Stimulated activated CD8-positive, alpha-beta memory T cell treated with anti-CD3 and anti-CD28 coated beads, Interleukin-7, amount 100 ng/mL, for 24 hours (primary cell): ENCODE measurements around the gene SORCS2.

Experiments used
- DNase-seq: peaks from one replicate; pipeline ENCODE4 v3.0.0-alpha.2; 2020; ENCODE audit warnings: low read depth

SORCS2 gene

DNA sequence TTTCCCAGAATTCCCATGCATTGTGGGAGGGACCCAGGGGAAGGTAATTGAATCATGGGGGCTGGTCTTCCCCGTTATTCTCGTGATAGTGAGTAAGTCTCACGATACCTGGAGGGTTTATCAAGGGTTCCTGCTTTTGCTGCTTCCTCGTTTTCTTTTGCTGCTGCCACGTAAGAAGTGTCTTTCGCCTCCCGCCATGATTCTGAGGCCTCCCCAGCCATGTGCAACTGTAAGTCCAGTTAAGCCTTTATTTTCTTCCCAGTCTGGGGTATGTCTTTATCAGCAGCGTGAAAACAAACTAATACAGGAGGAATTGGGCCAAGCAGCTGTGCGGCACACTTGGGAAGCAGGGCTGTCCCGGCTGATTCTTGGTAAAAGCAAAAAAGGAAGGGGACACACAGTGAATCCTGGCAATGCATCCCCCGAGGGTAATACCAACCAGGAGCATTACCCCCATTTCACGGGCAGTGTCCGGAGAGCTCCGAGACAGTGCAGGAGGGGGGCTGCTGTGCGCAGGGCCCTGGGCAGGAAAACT, 561.7 kb downstream of the SORCS2 start:
- DNase-seq: no peak

DNA sequence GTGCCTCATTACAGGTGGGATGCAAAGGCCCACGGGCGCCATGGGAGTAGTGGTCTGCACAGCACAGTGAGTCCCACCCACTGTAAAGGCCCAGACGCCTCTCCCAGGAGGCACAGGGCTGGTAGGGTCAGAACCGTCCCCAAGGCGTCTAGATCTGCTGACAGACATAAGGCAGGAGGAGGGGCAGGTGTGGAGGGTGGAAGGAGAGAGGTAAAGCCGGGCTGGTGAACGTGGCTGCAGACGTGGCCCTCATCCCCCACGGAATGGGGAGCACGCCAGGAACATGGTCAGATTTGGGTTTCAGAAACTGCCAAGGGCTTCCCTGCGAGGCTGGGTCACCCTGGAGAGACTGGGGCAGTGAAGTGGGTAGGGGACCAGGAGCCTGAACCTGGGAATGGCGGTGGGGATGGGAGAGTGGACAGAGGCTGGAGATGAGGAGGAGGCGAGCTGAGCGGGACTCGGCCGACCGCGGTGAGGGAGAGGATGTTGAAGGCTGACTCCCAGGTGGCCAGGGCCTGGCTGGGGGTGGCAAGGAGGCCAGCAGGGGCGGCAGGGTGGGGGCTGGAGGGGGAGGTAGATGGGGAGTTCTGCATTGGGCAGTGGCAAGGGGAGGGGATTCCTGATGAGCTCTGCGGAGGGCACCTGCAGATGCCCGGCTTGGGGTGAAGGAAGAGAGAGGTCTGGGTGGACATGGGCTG, 562.4 kb downstream of the SORCS2 start:
- no peak for DNase-seq

DNA sequence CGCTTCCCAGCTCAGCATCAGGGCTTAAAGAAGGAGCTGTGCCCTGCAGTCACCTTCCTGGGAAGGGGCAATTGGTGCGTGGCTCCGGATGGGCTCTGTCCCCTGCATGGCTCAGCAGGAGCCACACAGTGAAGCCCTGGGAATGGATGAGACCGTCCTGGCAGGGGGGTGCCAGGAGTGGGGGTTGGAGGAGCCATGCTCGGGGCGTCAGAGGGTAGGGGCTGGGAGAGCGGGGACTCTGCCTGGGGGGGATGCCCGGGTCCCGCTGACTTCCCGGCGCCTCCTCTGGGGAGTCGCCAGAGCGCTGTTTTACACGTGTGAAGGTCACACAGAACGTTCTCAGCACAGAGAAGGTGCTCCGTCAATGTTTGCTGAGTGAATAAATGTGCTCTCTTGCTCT, 563.2 kb downstream of the SORCS2 start:
- no peak for DNase-seq

DNA sequence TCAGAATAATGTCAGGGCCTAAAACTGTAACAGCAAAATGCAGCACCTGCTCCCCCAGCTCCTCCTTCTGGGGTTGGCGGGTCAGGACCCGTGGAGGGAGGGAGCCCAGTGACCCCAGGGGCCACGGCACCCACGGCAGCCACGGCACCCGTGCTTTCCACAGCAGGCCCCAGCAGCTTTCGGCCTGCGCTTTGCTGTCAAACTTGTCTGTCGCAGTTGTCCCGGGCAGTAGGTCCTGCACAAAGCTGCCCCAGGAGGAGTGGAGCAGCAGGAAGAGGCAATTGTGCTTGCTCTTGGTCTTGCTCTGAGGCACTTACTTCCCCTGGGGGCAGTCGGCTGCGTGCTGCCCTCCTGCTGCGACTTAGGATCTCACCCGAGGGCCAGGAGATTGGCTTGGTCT, 563.7 kb downstream of the SORCS2 start:
- DNase-seq: no peak

DNA sequence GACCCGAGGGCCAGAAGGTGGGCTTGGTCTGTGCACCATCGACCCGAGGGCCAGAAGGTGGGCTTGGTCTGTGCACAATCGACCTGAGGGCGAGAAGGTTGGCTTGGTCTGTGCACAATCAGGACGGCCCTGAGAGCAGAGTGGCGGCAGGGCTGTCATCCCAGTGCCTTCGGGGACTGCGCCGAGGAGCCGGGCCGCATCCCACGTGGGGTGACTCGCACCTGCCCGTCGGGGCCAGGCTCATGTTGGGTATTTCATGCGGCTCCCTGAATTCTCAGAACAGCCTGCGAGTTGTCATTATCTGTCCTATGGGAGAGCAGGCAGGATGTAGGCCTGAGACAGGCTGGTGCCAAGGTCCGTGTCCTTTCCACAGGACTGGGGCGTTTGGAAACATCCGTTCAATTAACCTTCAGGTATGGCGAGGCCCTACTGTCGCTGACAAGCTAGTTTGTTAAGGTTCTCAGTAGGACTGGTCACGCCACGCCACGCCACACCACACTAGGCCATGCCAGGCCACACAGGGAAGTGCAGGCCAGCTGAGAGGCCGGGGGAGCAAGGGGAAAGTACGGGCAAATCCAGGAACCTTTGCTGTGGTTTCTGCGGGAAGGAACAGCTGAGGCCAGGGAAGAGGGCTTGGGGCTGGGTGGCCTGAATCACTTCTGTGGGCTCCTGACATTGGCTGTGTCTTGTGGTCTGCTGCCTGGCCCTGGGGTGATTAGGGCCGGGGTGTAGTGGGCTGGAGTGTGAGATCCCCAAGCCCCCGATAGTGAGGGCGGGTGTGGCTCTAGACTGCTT, 564.4 kb downstream of the SORCS2 start:
- no peak for DNase-seq

DNA sequence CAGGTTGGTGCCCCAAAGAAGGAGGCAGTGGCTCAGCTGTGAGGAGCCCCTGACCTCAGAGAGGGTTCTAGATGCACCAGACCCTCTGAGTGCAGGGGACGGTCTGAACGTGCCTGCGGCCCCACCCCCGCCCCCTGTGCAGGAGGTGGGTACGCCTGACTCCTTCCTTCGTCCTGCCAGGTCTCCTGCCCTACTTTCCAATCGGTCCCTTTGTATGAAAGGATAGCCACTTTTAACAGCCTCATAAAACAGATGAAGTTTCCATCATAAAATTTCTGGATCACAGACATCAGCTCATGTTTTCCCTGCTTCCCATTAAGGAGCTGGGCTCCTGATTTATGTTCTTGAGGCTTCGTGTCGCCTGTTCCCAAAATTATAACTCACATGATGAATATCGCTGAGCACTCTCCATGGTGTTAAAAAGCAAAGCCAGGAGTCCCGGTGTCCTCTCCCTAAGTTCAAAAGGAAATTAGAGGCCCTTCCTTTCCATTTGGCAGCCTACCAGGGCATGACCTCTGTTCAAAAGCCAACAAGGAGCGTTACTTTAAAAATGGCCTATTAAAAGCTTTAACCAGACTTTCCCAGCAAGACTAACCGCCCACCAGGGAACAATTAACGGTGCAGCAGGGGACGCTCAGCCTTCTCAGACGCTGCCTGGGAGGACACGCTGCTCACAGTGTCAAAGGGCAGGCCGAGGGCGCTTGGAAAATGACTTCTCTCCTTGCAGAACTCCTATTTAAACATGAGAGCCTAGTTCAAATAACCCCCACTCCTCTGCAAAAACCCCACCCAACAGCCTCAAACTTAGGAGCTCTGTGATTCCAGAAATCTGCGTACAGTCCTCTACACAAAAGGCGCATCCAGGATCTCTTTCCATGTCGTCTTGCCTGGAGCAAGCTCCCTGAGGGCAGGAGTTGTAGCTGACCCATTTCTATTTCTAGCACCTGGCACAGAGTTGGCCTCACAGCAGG, 565.4 kb downstream of the SORCS2 start:
- DNase-seq: no peak

DNA sequence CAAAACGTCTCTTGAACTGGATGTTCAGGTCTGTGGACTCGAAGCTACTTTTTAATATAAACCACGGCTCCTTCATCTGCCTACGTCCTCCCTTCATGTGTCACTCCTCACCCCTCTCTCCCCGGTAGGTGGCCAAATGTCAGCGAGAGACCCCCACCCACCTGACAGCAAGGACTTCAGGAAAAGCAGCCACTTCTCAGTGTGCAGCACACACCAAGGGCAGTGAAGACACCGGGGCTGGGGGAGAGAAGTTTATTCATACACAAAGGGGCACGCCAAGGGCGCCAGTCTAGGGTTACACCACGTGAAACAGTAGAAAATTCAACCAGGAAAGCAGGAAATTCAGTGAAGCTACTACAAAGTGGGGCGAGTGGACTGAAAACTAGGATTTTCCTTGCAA, 566.1 kb downstream of the SORCS2 start:
- DNase-seq: no peak

DNA sequence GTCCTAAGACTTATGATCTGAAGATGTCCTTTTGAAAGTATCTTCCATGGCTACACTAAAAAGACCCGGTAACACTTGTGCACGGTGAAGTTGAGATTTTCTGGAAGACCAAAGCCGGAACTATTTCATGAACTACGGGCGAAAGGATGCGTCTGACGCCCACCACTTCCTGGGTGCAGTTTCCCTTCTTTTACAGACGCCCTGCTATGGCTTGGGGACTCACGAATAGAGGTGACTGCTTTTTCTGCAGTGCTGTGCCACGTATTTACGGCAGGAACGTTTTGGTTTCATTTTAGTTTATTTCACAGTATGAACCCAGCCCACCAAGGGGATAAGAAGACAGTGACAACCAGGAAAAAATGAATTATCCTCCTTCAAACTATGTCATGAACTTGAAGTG, 566.9 kb downstream of the SORCS2 start:
- peak; percentile 38 for DNase-seq

DNA sequence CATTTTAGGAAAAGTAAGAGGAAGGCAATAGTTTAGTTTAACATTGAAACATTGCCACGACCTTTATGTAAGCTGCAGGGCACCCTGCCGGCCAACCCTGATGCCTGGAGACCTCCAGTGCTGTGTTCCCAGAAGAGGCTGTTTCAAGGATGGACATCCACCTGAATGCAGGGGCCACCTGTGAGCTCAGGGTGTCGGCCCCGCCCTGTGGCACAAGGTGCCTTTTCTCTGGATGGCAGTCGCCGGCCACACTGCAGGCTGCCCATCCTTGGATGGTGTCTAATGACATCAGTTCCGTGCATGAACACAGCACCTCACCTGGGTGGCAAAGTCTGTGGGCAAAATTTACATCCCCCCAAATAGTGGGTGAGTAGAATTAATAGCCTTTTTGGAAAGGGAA, 567.3 kb downstream of the SORCS2 start:
- no peak for DNase-seq

DNA sequence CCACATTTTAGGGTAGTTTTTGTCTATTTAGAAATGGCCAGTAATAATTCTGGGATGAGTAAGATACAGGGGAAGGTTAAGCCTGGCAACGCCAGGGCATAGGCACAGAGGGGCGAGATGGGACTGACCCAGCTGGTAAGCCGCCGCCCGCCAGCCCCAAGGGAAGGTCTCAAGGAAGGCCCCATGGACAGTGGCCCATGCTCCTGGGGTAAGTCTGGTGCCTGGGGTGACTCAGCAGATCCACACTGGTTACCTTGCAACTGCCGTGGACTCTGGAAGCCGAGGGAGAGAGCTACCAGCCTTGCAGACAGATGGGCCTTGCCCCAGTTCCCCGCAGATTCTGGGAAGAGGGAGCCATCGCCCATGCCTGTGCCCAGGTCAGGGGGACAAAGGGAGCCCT, 567.9 kb downstream of the SORCS2 start:
- DNase-seq: no peak

DNA sequence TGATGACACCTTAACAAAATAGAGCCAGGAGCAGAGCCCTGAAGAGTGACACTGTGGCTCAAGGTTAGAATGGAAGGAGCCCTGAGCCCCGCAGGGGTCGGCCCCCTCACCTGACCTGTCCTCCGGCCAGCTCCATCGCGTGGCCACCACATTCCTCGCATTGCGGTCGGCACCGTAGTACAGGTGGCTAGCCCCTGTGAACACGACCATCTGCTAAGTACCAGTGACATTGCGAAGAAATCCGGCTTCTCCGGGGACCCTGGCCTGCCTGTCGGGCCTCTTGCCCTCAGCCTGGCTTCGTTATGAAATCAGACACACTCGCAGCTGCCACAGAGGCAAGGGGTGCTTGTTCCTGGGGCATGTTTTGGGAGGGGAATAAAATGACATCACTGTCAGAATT, 568.4 kb downstream of the SORCS2 start:
- DNase-seq: no peak

DNA sequence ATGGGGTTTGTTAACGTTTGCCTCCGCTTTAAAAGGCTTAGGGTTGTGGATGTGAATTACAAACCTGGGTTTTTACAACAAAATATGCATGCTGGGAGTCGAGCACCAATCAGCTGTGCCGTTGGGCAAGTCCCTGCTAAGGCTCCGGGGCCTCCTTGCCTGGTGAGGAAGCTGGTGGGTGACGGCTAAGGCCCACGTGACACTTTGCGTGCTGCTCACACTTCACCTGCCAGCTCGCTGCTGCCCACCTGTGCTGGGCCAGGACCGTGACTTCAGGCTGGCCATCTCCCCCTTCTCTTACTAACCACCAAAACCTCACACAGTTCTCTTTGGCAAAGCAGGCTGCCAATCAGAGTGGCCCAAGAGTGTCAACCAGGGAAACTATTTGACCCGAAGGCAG, 569.0 kb downstream of the SORCS2 start:
- DNase-seq: no peak

DNA sequence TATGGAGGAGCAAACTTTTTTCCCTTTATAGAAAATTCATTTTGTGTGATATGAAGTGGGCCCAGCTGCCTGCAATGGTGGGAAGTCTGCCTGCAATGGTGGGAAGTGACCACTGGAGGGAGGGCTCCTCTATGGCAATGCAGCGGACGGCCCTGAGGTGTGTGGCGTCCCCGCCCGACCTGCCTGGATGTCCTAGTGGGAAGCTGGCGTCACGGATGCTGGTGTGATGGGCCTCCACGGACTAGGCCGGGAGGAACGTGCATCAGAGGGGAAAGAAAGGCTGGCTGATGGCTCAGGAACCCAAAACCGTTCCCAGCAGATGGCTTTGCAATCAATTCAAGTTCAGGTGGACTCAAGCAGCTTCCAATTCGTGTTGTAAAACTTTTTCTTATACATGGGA, 569.4 kb downstream of the SORCS2 start:
- peak; percentile 18 for DNase-seq

DNA sequence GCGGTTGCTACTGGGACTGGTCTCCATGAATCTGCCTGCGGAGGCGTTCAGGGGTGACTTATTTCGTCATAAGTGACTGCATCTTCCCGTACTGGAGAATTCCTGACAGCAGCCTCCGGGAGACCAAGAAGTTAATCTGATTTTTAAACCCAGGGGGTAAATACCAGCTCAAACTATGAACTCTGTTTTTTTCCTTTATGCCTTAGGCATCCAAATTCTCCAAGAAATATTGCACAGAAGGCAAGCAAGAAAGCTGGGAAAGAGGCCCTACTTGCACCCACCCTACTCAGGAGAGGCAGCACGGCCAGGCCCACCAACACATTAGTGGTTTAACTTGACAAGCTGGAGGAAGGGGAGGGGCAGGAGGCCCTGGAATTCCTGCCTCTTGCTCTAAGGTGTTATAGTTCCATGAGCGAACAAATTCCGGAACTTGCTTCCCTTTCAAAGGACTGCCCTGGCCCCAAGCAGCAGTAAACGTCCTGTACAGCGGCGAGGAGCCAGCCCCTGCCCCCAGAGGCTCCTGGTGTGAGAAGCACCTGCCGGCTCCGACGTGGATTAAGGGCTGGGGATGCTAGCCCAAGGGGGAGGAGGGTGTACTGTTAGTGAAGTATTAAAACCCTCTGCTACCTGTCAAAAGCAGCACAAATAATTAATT, 570.2 kb downstream of the SORCS2 start:
- no peak for DNase-seq

DNA sequence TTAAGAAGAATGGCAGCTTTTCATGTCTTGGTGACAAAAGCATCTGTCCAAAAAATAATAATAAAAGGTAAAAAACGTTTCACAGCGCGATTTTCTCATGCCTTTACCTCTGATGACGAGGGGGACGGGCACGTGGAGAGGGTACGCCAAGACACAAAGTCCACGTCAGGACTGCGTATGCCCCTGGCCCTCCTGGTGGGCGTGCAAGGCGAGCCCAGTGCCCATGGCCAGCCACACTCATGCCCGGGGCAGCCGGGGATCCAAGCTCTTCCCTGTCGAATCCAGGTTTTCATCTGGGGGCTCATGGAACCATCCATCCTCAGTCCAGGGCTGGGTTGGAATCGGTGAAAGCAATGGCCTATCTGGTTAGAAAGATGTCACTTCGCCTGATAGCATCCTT, 570.8 kb downstream of the SORCS2 start:
- DNase-seq: no peak

DNA sequence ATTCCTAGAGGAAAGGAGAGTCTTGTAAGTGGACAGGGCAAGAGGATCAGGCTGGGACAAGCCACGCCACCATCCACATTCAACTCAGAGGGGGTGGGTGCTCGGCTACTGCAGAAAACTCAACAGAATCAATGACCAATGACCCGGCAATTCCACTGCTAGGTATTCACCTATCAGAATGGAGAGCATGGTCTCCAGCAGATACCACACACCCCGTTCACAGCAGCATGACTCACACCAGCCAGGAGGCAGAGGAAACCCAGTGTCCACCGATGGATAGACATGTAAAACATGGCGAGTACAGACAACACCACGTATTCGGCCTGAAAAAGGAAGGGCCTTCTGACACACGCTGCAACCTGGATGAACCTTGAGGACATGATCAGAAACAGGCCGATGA, 571.5 kb downstream of the SORCS2 start:
- DNase-seq: no peak

DNA sequence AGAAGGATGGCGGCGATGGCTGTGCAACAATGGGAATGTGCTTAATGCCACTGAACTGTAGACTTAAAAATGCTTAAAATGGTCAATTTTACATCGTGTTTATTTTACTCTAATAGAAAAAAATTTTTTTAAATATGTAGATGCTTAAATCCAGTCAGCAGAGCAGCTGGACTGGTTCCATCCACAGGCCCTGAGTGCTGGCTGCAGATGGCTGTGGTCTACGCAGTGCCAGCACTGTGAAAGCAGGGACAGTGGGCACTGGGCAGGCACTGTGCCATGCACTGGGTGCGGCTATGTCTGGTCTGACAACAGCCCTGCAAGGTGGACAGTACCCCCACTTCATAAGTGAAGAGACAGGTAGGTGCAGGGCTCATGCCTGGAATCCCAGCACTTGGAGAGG, 572.1 kb downstream of the SORCS2 start:
- no peak for DNase-seq

DNA sequence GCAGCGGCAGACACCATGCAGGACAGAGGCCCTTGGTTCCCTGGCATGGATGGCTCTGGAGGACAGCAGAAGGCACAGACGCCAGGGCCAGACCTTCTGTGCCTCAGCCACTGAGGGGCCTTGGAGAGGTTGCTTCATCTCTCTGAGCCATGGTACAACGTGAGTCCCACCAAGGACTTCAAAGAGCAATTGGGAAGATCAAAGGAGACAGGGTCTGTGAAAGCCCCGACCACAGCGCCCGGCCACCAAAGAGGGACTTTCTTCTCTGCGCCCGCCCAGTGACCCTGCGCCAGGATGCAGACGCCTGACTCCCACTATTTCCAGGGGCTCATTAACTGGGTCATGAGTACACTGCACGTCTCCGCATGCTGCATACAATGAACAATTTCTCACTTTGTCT, 573.3 kb downstream of the SORCS2 start:
- DNase-seq: no peak

DNA sequence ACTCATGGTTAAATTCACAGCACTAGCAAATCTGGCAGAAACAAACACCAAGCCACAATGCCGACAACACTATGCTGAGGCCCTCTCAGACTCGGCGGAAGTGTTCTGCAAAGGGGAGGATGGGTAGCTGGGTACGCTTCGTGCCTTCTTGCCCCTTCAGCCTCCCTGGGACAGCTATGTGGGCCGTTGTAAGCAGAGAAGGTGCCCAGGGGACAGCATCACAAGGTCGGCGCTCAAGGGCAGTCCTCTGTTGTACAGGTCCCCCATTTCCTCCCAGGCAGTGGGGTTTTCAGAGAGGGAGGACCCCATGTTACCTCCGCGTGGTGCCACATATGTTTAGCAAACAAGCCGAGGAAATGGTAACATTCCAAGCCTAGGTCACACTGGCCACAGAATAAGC, 573.7 kb downstream of the SORCS2 start:
- DNase-seq: no peak

DNA sequence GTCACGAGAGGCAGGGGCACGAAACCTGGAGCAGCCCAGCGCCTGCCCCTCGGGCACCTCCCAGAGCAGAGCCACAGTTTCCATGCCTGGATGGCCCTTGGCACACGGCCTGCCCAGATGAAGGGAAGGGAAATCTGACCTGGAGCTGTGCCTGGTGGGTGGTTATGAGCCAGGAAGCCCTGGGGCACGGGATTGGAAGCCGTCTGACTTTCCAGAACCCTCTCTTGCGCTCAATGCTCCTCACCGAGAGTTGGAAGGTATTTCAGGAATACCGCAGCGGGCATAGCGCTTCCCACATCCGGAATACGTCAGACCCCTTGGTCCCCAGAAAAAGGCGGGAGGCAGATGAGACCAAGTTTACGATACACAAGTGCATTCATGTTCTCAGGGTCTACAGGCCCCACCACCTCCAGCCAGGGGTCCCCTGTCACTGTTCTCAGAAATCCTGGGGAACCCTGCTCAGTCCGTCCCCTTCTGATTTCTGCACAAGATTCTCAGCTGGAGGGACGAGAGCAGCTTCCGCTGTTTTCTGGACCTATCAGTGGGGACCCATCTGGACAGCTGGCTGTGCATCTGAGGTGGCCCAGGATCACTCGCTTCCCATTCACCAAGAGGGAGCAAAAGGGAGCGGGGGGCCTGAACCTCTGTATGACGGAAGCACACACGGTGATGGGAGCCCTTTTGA, 574.5 kb downstream of the SORCS2 start:
- no peak for DNase-seq

DNA sequence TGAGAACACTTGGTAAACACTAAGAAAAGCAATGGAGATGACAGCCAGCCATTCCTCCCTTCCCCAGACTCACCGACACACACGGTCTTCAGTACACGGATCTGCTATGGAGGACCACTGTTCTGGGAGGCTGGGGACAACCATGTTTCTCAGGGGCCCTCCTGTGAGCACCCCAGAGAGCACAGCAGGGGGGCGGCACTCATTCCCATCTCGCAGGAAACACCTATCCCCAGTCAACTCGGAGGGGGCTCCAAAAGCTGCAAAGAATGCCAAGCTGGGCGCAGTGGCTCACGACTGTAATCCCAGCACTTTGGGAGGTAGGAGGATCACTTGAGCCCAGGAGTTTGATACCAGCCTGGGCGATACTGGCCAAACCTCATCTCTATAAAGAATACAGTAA, 575.2 kb downstream of the SORCS2 start:
- DNase-seq: no peak
